Measurements from ENCODE around the gene C16orf89. TPM values are rescaled to one million over a fixed set of nuclear protein-coding genes. Genes with fewer than 3 reads are reported as not detected.
A peak's percentile ranks its signal among the peaks of the same experiment; 100 is the strongest.

The C16orf89 gene
- total RNA-seq, 1 experiment from 2014 or later: 1.8 TPM

- no peak for TF ChIP-seq CDX4 (CRISPR knock-in tag; IDR thresholded peaks at IDR 0.05; ENCODE audit: borderline replicate concordance)
Measured at GRCh38 chr16:5036228-5037156, 29.3 kb downstream of the C16orf89 start (continued).

GRCh38 chr16:5035909-5036227, 29.9 kb downstream of the C16orf89 start:
- Mint-ChIP-seq H3K4me3 (no peak overlapping the region), H3K27me3 (ENCODE audit: low read depth) (peaks cover 4% of the 10 kb centered on the region; the same call in 1 of the 2 replicates), H3K36me3 (no peaks in the 10 kb centered on the region), H3K9me3 (no peaks in the 10 kb centered on the region), H3K4me1 (peaks cover 30% of the 10 kb centered on the region), H3K27ac (peak overlapping the region; percentile 86)
- POLR2A ChIA-PET: no interaction called here
- TF ChIP-seq USF2 (CRISPR knock-in tag; IDR thresholded peaks at IDR 0.05) (no peak), E2F5 (CRISPR knock-in tag; IDR thresholded peaks at IDR 0.05) (no peak), GABPB1 (CRISPR knock-in tag; IDR thresholded peaks at IDR 0.05) (no peak), NFYB (CRISPR knock-in tag; conservative IDR thresholded peaks at IDR 0.05; ENCODE audit: low read depth) (no peak), MXD4 (CRISPR knock-in tag; IDR thresholded peaks at IDR 0.05; ENCODE audit: borderline replicate concordance) (no peak), EMX1 (CRISPR knock-in tag; IDR thresholded peaks at IDR 0.05) (no peak), OVOL2 (CRISPR knock-in tag; IDR thresholded peaks at IDR 0.05; ENCODE audit: borderline replicate concordance) (no peak), ZNF671 (CRISPR knock-in tag; IDR thresholded peaks at IDR 0.05) (no peak), HMGXB4 (CRISPR knock-in tag; IDR thresholded peaks at IDR 0.05) (no peak), GTF2I (CRISPR knock-in tag; conservative IDR thresholded peaks at IDR 0.05) (no peak), ZNF512 (CRISPR knock-in tag; IDR thresholded peaks at IDR 0.05; ENCODE audit: borderline replicate concordance) (no peak), SMAD3 (CRISPR knock-in tag; IDR thresholded peaks at IDR 0.05; ENCODE audit: borderline replicate concordance) (no peak), NFE2L1 (CRISPR knock-in tag; IDR thresholded peaks at IDR 0.05) (no peak), FOXP4 (CRISPR knock-in tag; IDR thresholded peaks at IDR 0.05) (no peak), STAT6 (CRISPR knock-in tag; conservative IDR thresholded peaks at IDR 0.05; ENCODE audit: low read depth) (no peak), SOX15 (CRISPR knock-in tag; IDR thresholded peaks at IDR 0.05) (no peak)
- CTCF ChIA-PET: interaction anchor here (1.0 to 6.0 kb wide), 5 partner anchors 11 to 78 kb away, joined by 3 to 52 read pairs (median 5); partner anchors contain the start of gene SEC14L5
- no peak for ATAC-seq
- DNase-seq (ENCODE audit: low spot score): no peak

Measured in WTC11 (cell line).